Measurements from ENCODE around the gene ELP5.

Gene ELP5

DNA sequence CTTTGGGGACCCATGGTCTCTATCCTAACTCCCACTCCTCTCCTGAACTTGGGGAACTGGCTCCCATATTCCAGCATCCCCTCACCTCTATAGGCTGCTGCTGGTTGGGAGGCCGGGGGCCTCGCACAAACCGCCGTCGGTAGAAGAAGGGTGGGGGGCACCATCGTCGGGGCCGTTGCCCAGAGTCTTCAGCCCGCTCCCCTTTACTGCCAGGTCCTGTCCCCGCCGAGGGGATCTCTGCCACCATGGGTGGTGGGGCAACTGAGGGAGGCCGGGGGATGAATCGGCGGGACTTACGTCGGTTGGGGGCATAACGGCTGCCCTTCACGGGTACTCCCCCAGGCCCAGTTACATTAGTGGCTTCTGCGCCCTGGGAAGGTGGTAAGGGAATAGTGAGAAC lies 38.2 kb downstream of the ELP5 start:
- no peak for DNase-seq

DNA sequence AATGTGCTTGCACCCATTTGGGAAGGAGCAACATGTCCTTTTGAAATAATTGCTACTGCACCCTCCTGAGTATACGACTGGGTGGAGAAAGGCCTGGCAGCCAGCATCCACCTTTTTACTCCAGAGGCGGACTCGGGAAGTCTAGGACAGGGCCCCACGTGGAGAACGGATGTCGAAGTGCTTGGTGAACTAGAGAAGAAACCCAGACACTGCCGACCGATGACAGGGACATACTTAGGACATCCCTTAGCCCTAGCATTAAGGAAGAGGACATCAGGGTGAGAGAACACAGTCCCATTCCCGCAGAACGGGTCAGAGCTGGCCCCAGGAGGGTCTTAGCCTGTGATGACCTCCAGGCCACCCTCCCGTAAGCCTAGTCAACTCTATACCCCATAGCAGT lies 38.7 kb downstream of the ELP5 start:
- no peak for DNase-seq

DNA sequence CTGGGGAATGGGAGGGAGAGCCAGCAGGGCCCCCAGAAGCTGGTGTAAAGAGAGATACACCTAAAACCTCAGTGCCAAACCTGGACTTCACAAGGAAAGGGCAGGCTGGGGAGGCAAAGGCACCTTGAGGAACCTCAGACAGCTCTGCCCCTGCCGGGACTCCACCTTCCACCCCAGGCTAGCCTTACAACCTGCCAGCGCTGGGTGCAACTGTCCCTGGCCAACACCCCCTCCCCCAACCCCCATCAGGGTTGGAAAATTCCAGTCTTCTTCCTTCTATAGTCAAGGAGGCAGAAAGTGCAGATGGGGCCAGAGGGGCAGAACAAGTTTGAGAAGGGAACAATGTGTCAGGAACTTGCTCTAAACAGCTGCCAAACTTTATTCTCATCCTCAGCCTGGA lies 40.2 kb downstream of the ELP5 start:
- no peak for DNase-seq

DNA sequence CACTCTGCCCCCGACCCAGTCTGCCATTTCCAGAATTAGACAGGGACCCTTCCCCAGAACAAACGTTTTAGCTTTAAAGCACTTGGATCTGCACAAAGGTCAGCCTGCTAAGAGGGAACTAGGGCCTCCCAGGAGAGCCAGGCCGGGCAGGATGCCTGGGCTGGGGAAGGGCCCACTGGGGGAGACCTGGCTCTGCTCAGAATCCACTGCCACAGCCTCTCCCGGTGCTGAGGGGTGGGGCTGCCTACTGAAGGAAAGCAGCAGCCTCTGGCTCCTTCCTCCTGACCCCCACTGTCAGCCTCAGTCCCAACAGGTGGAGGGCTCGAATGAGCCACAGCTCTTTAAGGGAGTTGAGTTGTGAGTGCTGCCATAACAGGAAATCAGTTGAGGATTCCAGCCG lies 40.7 kb downstream of the ELP5 start:
- no peak for DNase-seq

DNA sequence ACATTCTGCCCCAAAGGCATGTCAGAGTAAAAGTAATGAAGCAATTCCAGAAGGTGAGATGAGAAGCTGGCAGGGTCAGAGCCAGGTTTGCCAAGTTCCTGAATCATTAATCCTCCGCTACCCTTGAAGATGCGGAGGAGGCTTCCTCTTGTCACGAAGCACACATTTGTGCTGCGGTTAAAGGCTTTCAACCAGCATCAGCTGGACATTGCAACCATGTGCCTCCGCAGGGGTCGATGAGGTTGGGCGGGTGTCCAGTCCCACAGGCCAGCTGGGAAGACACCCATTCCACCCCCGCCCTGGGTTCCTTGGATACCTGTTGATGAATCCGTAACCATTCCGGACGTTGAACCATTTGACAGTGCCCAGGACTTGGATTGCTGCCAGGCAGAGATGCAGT lies 41.1 kb downstream of the ELP5 start:
- no peak for DNase-seq

DNA sequence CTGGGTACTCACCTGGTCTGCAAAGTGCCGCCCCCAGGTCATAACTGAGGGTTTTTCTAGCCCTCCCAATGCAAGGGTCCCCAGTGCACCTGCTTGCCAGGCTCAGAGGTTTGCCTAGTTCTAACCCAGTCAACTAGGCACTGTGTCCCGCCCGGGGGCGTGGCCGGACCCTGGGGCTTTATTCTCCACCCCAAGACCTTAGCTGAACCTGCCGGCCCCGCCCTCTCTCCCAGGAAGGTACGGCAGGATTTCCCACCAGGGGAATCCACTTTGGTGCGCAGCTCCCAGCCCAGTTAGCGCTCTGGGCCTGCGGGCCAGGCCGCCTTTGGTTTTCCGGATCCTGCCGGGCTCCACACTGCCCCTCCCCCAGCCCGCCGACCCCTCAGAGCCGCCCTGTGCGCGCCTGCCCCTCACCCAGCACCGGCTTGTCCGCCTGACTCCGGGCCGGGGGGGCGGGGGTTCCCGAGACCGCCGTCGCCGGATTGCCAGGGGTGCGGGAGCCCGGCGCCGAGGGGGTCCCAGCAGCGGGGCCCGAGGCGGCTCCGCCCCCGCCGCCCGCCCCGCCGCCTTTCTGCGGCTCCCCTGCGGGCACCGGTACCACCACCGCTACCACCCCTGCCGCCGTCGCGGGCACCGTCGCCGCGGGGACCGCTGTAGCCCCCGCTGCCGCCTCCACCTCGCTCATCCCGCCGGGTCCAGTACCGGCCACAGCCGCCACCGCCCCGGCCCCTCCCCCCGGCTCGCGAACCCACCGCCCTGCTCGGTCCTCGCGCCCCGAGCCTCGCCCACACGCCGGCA lies 42.0 kb downstream of the ELP5 start:
- DNase-seq = peak in 1 of 2 experiments; percentile 5

DNA sequence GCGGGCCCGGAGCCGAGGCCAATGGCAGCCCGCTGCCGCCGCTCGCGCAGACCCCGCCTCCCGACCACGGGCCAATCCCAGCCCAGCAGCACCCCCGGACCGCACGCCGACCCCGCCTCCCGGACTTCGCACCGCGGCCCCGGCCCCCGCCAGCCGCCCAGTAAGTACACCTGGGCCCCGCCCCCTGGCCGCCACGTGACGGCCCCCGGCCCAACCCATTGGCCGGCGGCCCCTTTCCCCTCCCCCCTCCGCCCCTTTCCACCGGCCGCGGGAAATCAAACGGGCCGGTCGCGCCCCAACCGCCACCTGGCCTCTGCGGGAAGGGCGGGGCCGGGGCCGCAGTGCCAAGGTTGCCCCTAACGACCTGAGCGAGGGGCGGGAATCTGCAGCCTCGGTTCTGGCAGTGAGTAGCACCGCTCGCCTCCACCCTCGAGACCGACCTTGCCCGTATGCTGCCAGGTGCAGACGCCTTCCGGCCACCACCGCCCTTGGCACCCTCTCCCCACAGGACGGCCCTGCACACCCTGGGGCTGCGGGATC lies 42.7 kb downstream of the ELP5 start, which contains the start of gene YBX2:
TSS of gene YBX2 (minus strand) at position 26 of the 540 bp plus-strand sequence. CDS start 139 bp downstream, outside the sequence.
- peak; percentile 42 to 72 for DNase-seq

DNA sequence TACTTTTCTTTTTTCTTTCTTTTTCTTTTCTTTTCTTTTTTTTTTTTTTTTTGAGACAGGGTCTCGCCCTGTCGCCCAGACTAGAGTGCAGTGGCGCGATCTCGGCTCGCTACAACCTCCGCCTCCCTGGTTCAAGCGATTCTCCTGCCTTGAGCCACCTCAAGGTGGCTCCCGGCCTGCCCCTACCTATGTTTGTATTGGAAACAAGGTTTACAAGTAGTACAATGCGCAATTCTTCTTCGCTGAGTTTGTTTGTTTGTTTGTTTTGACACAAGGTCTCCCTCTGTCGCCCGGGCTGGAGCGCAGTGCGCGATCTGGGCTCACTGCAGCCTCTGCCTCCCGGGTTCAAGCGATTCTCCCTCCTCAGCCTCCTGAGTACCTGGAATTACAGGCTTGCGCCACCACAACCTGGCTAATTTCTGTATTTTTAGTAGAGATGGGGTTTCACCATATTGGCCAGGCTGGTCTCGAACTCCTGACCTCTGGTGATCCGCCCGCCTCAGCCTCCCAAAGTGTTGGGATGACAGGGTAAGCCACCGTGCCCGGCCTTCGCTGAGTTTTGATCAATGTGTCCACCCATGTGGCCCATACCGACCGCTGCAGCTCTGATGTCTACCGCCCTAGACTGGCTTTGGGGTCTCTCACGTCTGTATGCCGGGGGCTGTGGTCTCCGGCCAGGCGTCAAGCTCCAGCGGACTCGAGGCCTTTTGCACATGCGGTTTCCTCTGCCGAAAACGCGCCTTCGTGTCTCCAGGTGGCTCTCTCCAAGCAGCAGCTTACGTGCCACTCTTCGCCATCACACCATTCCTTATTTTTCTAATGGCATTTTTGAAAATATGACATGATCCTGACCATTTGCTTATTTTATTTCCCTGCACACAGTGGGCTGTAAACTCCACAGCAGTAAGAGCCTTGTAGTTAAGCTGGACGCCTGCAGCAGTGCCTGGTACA lies 43.5 kb downstream of the ELP5 start:
- no peak for DNase-seq

DNA sequence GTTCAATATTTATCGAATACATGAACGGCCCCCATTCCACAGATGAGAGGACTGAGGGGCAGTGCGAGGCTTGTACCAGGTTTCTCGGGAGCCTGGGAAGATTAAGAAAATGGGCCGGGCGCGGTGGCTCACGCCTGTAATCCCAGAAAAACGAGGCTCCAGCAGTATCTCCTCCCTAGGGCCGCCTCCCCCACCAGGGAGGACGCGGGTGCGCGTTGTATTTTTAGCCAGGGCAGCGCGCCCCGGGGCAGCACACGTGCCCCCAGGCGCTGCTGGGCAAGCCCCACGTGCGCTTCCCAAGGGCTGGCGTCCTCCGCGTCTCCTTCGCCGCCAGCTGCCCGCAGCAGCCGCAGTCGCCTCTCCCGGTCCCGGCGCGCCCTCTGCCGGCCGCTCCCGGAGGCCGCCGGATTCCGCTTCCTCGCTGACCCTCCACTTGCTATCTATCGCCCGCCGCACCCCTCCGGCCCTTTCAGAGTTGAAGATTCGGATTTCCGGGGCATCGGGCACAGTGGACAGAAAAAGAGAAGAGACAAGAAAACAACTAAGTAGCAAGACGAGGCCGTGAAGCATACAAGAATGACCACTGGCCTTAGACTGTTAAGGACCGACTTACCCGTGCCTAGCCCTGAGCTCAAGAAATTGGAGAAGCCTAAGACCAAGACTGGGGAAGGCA lies 44.3 kb downstream of the ELP5 start:
- DNase-seq = peak; percentile 16 to 29

DNA sequence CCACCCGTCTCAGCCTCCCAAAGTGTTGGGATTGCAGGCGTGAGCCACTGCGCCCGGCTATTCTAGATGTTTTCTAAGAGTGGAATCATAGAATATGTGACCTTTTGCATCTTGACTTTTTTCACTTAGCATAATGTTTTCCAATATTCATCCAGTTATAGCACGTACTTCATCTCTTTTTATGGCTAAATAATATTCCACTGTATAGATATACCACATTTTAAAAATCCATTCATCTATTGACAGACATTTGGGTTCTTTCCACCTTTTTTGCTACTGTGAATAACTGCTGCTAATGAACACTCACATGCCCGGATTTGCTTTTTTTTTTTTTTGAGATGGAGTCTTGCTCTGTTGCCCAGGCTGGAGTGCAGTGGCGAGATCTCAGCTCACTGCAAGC lies 52.2 kb downstream of the ELP5 start:
- no peak for DNase-seq

DNA sequence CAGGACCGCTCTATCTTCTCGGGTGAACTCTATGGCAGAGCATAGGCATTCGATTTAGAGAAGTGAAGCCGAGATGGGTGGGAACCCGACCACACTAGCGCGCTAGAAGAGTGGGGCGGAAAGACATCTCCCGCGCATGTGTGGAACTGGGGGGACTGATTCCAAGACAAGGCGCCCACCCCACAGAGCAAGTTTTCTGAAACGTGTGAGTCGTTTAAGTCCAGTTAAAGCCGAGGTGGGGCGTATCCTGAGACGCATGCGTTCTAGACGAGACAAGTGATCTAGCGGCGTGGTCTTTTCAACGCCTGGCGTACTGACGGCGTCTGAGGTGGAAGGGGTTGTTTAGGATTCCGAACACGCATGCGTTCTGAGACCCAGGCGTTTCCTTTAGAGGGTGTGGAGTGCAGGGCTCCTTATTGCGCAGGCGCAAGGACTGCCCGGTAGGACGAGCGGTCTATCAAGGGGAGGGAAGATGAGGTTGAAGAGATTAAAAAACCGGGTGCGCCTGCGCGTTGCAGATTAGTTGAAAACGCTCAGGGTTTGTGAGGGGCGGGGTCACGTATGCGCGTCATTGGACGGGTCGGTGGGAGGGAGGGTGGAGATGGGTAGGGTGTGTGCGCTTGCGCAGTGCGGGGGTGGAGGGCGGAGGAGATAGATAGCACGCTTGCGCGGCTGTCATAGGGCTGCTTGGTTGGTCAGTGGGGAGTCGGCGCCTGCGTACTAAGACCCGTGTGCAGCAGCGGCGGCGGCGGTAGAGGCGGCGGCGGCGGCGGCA lies 55.1 kb downstream of the ELP5 start, which contains the start of gene EIF5A:
TSS of gene EIF5A (plus strand) at position 718 of the 775 bp plus-strand sequence. CDS start 2,008 bp downstream, outside the sequence.
- peak; percentile 93 to 94 for DNase-seq

DNA sequence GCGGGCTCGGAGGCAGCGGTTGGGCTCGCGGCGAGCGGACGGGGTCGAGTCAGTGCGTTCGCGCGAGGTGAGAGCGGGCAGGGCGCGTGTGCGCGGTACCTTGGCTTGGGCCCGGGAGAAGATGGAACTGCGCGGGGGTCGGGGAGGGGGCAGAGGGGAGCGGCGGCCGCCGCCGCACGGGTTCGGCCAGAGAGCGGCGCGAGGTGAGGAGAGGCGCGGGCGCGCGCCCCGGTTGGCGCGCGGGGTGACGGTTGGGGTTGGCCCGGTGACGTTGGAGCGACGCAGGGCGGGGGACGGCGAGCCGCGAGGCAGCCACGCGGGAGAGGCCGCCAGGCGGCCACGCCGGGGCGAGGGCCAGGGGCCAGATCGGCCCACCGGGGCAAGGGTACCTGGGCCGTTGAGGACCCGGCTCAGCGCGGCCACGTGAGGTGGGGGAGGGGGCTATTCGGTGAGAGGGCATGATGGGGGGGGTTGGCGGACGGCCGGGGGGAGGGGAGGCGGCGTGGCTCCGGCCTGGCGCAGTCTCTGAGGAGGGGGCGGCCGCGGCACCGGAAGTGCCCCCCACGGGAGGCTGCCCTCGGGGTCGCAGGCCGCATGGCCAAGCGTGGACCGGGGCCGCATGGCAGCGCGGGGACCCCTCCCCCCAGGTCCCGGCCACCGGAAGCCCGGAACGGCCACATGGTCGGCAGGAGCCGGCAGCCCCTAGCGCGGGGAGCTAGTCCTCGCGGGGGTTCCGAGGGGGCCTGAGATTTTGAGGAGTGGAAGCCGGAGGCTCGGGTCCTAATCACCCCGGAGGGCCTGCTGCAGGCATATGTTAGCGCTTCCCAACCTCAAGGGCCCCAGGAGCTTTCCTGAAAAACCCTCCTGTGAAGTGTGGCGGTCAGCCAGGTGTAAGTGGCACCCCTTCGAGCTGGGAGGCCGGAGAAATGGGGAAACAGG lies 55.9 kb downstream of the ELP5 start:
- DNase-seq = no peak

DNA sequence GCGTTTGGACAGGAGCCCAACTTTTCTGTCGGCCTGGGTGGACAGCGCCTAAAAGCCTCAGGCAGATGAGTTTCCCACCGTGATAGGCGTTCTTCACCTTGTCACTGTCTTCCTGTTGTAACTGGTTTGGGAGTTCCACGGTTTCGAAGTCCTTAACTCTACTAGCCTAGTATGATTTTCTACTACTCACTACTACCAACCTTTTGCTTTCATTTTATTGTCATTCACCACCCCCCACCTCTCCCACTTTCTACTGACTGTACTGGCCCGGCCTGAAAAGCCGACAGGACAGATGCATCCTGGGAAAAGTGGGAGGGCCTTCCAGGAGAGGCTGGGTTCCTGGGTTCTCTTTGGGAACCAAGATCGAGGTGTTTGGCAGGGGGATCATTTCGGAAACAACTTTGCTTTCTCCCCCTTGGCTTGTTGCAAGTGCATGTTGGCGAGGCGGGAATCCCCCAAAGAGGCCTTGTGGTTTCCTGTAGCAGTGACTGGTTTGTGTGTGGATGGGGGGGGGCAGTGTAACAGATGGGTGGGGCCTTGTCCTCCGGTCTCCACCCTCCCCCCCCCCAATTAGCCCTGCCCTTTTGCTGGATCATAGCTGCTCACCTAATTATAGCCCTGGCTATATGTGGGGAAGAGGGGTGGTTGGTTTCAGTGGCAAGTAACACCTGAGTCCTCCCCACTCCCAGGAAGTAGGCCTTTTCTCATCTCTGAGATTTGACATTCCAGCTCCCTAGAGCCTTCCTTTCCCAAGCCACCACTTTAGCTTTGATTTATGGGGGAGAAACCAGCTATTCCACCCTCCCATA lies 56.8 kb downstream of the ELP5 start:
- peak in 1 of 2 experiments; percentile 26 for DNase-seq

All from NCI-H187 (cell line).